ENCODE measurements around the gene ZBED2.

DNA sequence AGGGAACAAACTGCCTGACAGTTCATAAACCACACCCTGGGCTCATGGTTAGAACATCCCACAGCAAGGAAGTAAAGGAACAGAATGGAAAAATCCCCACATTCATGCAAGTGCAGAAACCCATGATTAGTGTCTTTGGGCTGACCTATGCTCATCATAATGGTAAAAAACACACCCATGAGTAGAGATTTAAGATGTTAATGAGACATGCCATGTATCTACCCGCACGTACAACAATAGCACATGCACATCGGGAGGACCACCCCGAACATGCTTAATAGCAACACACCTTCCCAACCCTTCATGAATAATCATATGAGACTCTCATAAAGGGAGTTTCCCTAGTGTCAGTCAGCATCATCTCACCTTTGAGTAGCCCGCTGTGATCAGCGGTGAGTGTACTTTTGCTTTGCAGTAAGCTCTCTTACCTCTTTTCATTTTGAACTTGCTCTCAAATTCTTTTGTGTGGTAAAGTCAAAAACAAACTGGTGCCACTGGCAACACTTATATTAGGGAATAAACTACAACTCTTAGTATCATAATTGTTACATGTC, 23.2 kb downstream of the ZBED2 start:
- TF ChIP-seq, protein P1, sequence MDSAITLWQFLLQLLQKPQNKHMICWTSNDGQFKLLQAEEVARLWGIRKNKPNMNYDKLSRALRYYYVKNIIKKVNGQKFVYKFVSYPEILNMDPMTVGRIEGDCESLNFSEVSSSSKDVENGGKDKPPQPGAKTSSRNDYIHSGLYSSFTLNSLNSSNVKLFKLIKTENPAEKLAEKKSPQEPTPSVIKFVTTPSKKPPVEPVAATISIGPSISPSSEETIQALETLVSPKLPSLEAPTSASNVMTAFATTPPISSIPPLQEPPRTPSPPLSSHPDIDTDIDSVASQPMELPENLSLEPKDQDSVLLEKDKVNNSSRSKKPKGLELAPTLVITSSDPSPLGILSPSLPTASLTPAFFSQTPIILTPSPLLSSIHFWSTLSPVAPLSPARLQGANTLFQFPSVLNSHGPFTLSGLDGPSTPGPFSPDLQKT (IDR thresholded peaks at IDR 0.05; ENCODE audit: borderline replicate concordance, low read depth, low read length), result no peak
- TF ChIP-seq ZNF768 (tag by site-specific recombination; IDR thresholded peaks at IDR 0.05) (no peak), ZFP37 (tag by site-specific recombination; IDR thresholded peaks at IDR 0.05) (no peak), ZBTB17 (tag by site-specific recombination; IDR thresholded peaks at IDR 0.05) (no peak), ZNF23 (tag by site-specific recombination; IDR thresholded peaks at IDR 0.05; ENCODE audit: borderline replicate concordance) (no peak), SP2 (tag by site-specific recombination; IDR thresholded peaks at IDR 0.05) (no peak)
- TF ChIP-seq, protein P2, sequence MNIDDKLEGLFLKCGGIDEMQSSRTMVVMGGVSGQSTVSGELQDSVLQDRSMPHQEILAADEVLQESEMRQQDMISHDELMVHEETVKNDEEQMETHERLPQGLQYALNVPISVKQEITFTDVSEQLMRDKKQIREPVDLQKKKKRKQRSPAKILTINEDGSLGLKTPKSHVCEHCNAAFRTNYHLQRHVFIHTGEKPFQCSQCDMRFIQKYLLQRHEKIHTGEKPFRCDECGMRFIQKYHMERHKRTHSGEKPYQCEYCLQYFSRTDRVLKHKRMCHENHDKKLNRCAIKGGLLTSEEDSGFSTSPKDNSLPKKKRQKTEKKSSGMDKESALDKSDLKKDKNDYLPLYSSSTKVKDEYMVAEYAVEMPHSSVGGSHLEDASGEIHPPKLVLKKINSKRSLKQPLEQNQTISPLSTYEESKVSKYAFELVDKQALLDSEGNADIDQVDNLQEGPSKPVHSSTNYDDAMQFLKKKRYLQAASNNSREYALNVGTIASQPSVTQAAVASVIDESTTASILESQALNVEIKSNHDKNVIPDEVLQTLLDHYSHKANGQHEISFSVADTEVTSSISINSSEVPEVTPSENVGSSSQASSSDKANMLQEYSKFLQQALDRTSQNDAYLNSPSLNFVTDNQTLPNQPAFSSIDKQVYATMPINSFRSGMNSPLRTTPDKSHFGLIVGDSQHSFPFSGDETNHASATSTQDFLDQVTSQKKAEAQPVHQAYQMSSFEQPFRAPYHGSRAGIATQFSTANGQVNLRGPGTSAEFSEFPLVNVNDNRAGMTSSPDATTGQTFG (tag by site-specific recombination; IDR thresholded peaks at IDR 0.05; ENCODE audit: borderline replicate concordance), result no peak
- TF ChIP-seq, protein P3, sequence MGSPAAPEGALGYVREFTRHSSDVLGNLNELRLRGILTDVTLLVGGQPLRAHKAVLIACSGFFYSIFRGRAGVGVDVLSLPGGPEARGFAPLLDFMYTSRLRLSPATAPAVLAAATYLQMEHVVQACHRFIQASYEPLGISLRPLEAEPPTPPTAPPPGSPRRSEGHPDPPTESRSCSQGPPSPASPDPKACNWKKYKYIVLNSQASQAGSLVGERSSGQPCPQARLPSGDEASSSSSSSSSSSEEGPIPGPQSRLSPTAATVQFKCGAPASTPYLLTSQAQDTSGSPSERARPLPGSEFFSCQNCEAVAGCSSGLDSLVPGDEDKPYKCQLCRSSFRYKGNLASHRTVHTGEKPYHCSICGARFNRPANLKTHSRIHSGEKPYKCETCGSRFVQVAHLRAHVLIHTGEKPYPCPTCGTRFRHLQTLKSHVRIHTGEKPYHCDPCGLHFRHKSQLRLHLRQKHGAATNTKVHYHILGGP (tag by site-specific recombination; IDR thresholded peaks at IDR 0.05), result no peak
- TF ChIP-seq, protein P4, sequence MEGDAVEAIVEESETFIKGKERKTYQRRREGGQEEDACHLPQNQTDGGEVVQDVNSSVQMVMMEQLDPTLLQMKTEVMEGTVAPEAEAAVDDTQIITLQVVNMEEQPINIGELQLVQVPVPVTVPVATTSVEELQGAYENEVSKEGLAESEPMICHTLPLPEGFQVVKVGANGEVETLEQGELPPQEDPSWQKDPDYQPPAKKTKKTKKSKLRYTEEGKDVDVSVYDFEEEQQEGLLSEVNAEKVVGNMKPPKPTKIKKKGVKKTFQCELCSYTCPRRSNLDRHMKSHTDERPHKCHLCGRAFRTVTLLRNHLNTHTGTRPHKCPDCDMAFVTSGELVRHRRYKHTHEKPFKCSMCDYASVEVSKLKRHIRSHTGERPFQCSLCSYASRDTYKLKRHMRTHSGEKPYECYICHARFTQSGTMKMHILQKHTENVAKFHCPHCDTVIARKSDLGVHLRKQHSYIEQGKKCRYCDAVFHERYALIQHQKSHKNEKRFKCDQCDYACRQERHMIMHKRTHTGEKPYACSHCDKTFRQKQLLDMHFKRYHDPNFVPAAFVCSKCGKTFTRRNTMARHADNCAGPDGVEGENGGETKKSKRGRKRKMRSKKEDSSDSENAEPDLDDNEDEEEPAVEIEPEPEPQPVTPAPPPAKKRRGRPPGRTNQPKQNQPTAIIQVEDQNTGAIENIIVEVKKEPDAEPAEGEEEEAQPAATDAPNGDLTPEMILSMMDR (tag by site-specific recombination; IDR thresholded peaks at IDR 0.05), result no peak
